H1 (cell line): Measurements from ENCODE around the gene NR1I3. TPM values are rescaled to one million over a fixed set of nuclear protein-coding genes. Genes with fewer than 3 reads are reported as not detected.

Source experiments
- CTCF ChIA-PET: fragments of 300-600 bp; sonication (Branson Sonifier 250); formaldehyde crosslinking; loops from one replicate; lab custom pipeline; 2021; ENCODE audit not compliant: partially characterized antibody; lab: Charles Lee
- POLR2A ChIA-PET: fragments of 300-600 bp; sonication (Branson Sonifier 250); formaldehyde crosslinking; loops from one replicate; lab custom pipeline; 2021; ENCODE audit warnings: inconsistent platforms; ENCODE audit not compliant: partially characterized antibody; lab: Charles Lee
- DNase-seq, 2 experiments: peaks; one replicate each; pipeline versions ENCODE4 v3.0.0 to v3.0.0-alpha.2; 2010 to 2022; ENCODE audit warnings: low spot score in 2 of 2, low read depth in 1 of 2, mixed read lengths in 1 of 2
- FAIRE-seq: peaks from 2 replicates; lab custom pipeline; 2011; peaks lifted over from hg19 to GRCh38; lab: Jason Lieb, UNC
- H2AFZ ChIP-seq: 2 replicates; pipeline ENCODE4 v1.8.1; 2012; ENCODE audit warnings: low read length, inconsistent platforms
- H2AK5ac ChIP-seq: 2 replicates; pipeline ENCODE4 v1.6.1; 2013; ENCODE audit warnings: low read depth, low read length
- H2BK120ac ChIP-seq: replicated peaks from 2 replicates; pipeline ENCODE3; 2013; ENCODE audit warnings: low read depth, low read length, inconsistent platforms
- H2BK12ac ChIP-seq: 2 replicates; pipeline ENCODE4 v1.6.1; 2013; ENCODE audit warnings: low read depth, low read length
- H2BK15ac ChIP-seq: 2 replicates; pipeline ENCODE4 v1.6.1; 2013; ENCODE audit warnings: low read length
- H2BK20ac ChIP-seq: 2 replicates; pipeline ENCODE4 v1.6.1; 2013; ENCODE audit warnings: low read length
- H2BK5ac ChIP-seq: 2 replicates; pipeline ENCODE4 v1.6.1; 2013; ENCODE audit warnings: low read depth, low read length
- H3K14ac ChIP-seq: 2 replicates; pipeline ENCODE4 v1.6.1; 2013; ENCODE audit warnings: inconsistent platforms; ENCODE audit not compliant: insufficient read length
- H3K18ac ChIP-seq: 2 replicates; pipeline ENCODE4 v1.6.1; 2013; ENCODE audit warnings: low read length; ENCODE audit errors: extremely low read depth
- H3K23ac ChIP-seq: 2 replicates; pipeline ENCODE4 v1.6.1; 2013; ENCODE audit warnings: inconsistent platforms; ENCODE audit not compliant: insufficient read length
- H3K23me2 ChIP-seq: 2 replicates; pipeline ENCODE4 v1.6.1; 2013; ENCODE audit warnings: low read depth, low read length
- H3K27ac ChIP-seq: 2 replicates; pipeline ENCODE4 v1.6.1; 2011; ENCODE audit warnings: low read depth, low read length, inconsistent platforms
- H3K27me3 ChIP-seq, 4 experiments: replicated peaks in 1 of 4; 1 replicate in 1 of 4; 2 replicates in 3 of 4; pipeline versions ENCODE4 v1.6.1 to v1.8.1; 2011 to 2013; ENCODE audit warnings: low read length in 3 of 4, mild to moderate bottlenecking in 3 of 4, inconsistent platforms in 2 of 4, mixed read lengths in 2 of 4, moderate library complexity in 1 of 4; ENCODE audit not compliant: control insufficient read depth in 3 of 4, insufficient read depth in 3 of 4; ENCODE audit errors: extremely low read depth in 1 of 4
- H3K36me3 ChIP-seq, 4 experiments: 2 replicates each; pipeline versions ENCODE4 v1.6.1 to v1.8.1; 2011 to 2013; ENCODE audit warnings: mild to moderate bottlenecking in 4 of 4, low read length in 3 of 4, moderate library complexity in 2 of 4, control low read depth in 1 of 4, inconsistent platforms in 1 of 4; ENCODE audit not compliant: insufficient read depth in 4 of 4, control insufficient read depth in 2 of 4
- H3K4ac ChIP-seq: replicated peaks from 2 replicates; pipeline ENCODE3; 2013; ENCODE audit warnings: low read length, low read depth, mixed read lengths, inconsistent platforms; ENCODE audit not compliant: insufficient read length
- H3K4me1 ChIP-seq, 4 experiments: replicated peaks in 1 of 4; 1 replicate in 1 of 4; 2 replicates in 3 of 4; pipeline versions ENCODE4 v1.6.1 to v1.8.1; 2011 to 2013; ENCODE audit warnings: low read length in 3 of 4, inconsistent platforms in 2 of 4, mixed read lengths in 1 of 4; ENCODE audit not compliant: insufficient read depth in 4 of 4, control insufficient read depth in 3 of 4
- H3K4me2 ChIP-seq, 2 experiments: 2 replicates each; pipeline versions ENCODE4 v1.6.1 to v1.8.1; 2011 to 2013; ENCODE audit warnings: low read depth in 2 of 2, low read length in 2 of 2, control low read depth in 1 of 2, inconsistent platforms in 1 of 2, mild to moderate bottlenecking in 1 of 2; ENCODE audit not compliant: insufficient read depth in 1 of 2
- H3K4me3 ChIP-seq, 4 experiments: fragments of 200-600, 300-600 bp in 1 of 4; sonication (generic), shearing (Covaris generic), sonication (Bioruptor Twin) in 1 of 4; 2 replicates each; pipeline versions ENCODE4 v1.5.1 to v1.8.1; 2011 to 2016; ENCODE audit warnings: low read length in 4 of 4, low read depth in 3 of 4, control low read depth in 2 of 4, inconsistent platforms in 2 of 4, mild to moderate bottlenecking in 2 of 4, mixed read lengths in 1 of 4, moderate library complexity in 1 of 4; ENCODE audit not compliant: insufficient read depth in 2 of 4; ENCODE audit errors: extremely low read depth in 1 of 4
- H3K56ac ChIP-seq: replicated peaks from 2 replicates; pipeline ENCODE3; 2013; ENCODE audit warnings: low read depth, mild to moderate bottlenecking, mixed read lengths, low read length, inconsistent platforms; ENCODE audit not compliant: insufficient read length
- H3K79me1 ChIP-seq: 2 replicates; pipeline ENCODE4 v1.6.1; 2013; ENCODE audit warnings: low read depth, low read length, control low read depth
- H3K79me2 ChIP-seq, 2 experiments: 2 replicates each; pipeline versions ENCODE4 v1.6.1 to v1.8.1; 2012 to 2013; ENCODE audit warnings: low read length in 2 of 2, mild to moderate bottlenecking in 2 of 2, inconsistent platforms in 1 of 2; ENCODE audit not compliant: insufficient read depth in 2 of 2, control insufficient read depth in 1 of 2
- H3K9ac ChIP-seq, 4 experiments: replicated peaks in 1 of 4; 1 replicate in 1 of 4; 2 replicates in 3 of 4; pipeline versions ENCODE4 v1.6.1 to v1.8.1; 2011 to 2013; ENCODE audit warnings: low read depth in 3 of 4, low read length in 3 of 4, control low read depth in 2 of 4, mild to moderate bottlenecking in 2 of 4, moderate library complexity in 2 of 4, inconsistent platforms in 1 of 4; ENCODE audit errors: extremely low read depth in 1 of 4
- H3K9me3 ChIP-seq, 2 experiments: 2 replicates each; pipeline versions ENCODE4 v1.6.1 to v1.8.1; 2012 to 2013; ENCODE audit warnings: mild to moderate bottlenecking in 2 of 2, moderate library complexity in 2 of 2, control low read depth in 1 of 2, inconsistent platforms in 1 of 2, low read depth in 1 of 2, low read length in 1 of 2, mixed read lengths in 1 of 2; ENCODE audit not compliant: insufficient read depth in 2 of 2
- H4K20me1 ChIP-seq, 2 experiments: replicated peaks in 1 of 2; 2 replicates each; pipeline versions ENCODE3 to v1.8.1; 2011 to 2013; ENCODE audit warnings: inconsistent platforms in 2 of 2, low read length in 2 of 2, mild to moderate bottlenecking in 1 of 2; ENCODE audit not compliant: insufficient read depth in 2 of 2, control insufficient read depth in 1 of 2
- H4K5ac ChIP-seq: 2 replicates; pipeline ENCODE4 v1.6.1; 2013; ENCODE audit warnings: low read length, low read depth, mixed read lengths, inconsistent platforms; ENCODE audit not compliant: insufficient read length
- H4K8ac ChIP-seq: 2 replicates; pipeline ENCODE4 v1.8.0; 2013; ENCODE audit warnings: mild to moderate bottlenecking, moderate library complexity, low read length, inconsistent platforms; ENCODE audit not compliant: insufficient read depth; ENCODE audit errors: extremely low read depth
- H4K91ac ChIP-seq: replicated peaks from 2 replicates; pipeline ENCODE3; 2013; ENCODE audit warnings: low read length, mixed read lengths, inconsistent platforms; ENCODE audit not compliant: insufficient read length
- BCL11A ChIP-seq, 2 experiments: IDR thresholded peaks; one replicate each; pipeline ENCODE4 v1.6.1; 2011; ENCODE audit warnings: low read depth in 2 of 2, low read length in 2 of 2, mild to moderate bottlenecking in 2 of 2
- CHD2 ChIP-seq: IDR thresholded peaks from 2 replicates; pipeline ENCODE4 v1.6.1; 2012; ENCODE audit warnings: low read length, improper control_type of control experiment
- CREB1 ChIP-seq: IDR thresholded peaks from 2 replicates; pipeline ENCODE4 v1.6.1; 2012; ENCODE audit warnings: inconsistent platforms
- HDAC6 ChIP-seq: IDR thresholded peaks from one replicate; pipeline ENCODE4 v1.7.1; 2012; ENCODE audit warnings: low read depth, mild to moderate bottlenecking, inconsistent platforms, low read length, moderate library complexity
- KDM4A ChIP-seq: IDR thresholded peaks from one replicate; pipeline ENCODE4 v1.7.1; 2012; ENCODE audit warnings: low read depth, mild to moderate bottlenecking, moderate library complexity, low read length, inconsistent platforms; ENCODE audit not compliant: severe bottlenecking
- MAFK ChIP-seq: IDR thresholded peaks from 2 replicates; pipeline ENCODE4 v1.6.1; 2012; ENCODE audit warnings: low read depth, mild to moderate bottlenecking, improper control_type of control experiment, low read length
- POLR2AphosphoS5 ChIP-seq: IDR thresholded peaks from 2 replicates; pipeline ENCODE4 v1.6.1; 2011; ENCODE audit warnings: low read depth, low read length
- SAP30 ChIP-seq: fragments of 300-600 bp; sonication (generic); IDR thresholded peaks from 2 replicates; pipeline ENCODE4 v1.7.1; 2012; ENCODE audit warnings: low read length, moderate library complexity, mild to moderate bottlenecking, inconsistent platforms; ENCODE audit not compliant: insufficient read depth, insufficient replicate concordance
- SIRT6 ChIP-seq: IDR thresholded peaks from one replicate; pipeline ENCODE4 v1.7.1; 2012; ENCODE audit warnings: low read length, inconsistent platforms
- SIX5 ChIP-seq: IDR thresholded peaks from 2 replicates; pipeline ENCODE4 v1.6.1; 2011; ENCODE audit warnings: mild to moderate bottlenecking, low read depth, low read length
- SRF ChIP-seq: IDR thresholded peaks from 2 replicates; pipeline ENCODE4 v1.6.1; 2011; ENCODE audit warnings: mild to moderate bottlenecking, low read depth, low read length, moderate library complexity
- WGBS, 2 experiments: shearing (Covaris generic) in 1 of 2; methylation state at CpG; one replicate each; pipeline versions ENCODE4 v1.1.6 to v1.1.7; 2013 to 2015; ENCODE audit warnings: low lambda C conversion rate in 2 of 2, mixed read lengths in 2 of 2, inconsistent platforms in 1 of 2, low coverage in 1 of 2, missing lambda C conversion rate in 1 of 2; ENCODE audit not compliant: insufficient replicate concordance in 2 of 2, insufficient coverage in 1 of 2, insufficient read length in 1 of 2; ENCODE audit errors: extremely low coverage in 1 of 2, missing lambda C conversion rate in 1 of 2; 5-methylcytosine and 5-hydroxymethylcytosine counted together
- polyA plus RNA-seq, 7 experiments: library from polyadenylated mRNA; depleted of rRNA in 3 of 7; stranded (reverse) in 5 of 7; unstranded in 2 of 7; fragments of >200 nt in 5 of 7; fragments of 200-250 nt in 2 of 7; gene quantifications; 1 replicate in 5 of 7; 2 replicates in 1 of 7; 4 replicates in 1 of 7; pipeline versions ENCODE4 v1.2.1 to v1.2.3, GENCODE V29; 2011 to 2013; ENCODE audit warnings: missing spikeins in 2 of 7, mixed read lengths in 2 of 7
- total RNA-seq: library from RNA; stranded (reverse); fragmentation: NEBNext Ultra II Directional; extraction: Animal tissue kit (Norgen Biotek cat#: 25700); gene quantifications from 2 replicates; pipeline ENCODE4 v1.2.1, GENCODE V29; 2021

NR1I3 gene
- total and polyA plus RNA-seq, 2 of the 8 experiments (the other 6 are each of a cell fraction or from before 2014, with no cell fraction given), result not detected

- POLR2A ChIA-PET, result interaction anchor here (0.7 to 1.2 kb wide), 2 partner anchors 13 to 16 kb away, joined by 4 read pairs; partner anchors contain the start of genes ADAMTS4 and NDUFS2
- no peak overlapping the region for H4K5ac ChIP-seq
- H3K79me1 ChIP-seq, result no peaks in the 10 kb centered on the region
- H4K20me1 ChIP-seq, result no peaks in the 10 kb centered on the region
- H3K36me3 ChIP-seq, result 0 out of 8 replicates have a peak, but pooled peaks cover 0 to 2% (median 0%) of the 10 kb centered on the region in 4 experiments
- H3K56ac ChIP-seq, result no peak overlapping the region
- no peak overlapping the region for H3K4me2 ChIP-seq
- no peak overlapping the region for H2BK120ac ChIP-seq
- H3K79me2 ChIP-seq, result no peaks in the 10 kb centered on the region
- no peaks in the 10 kb centered on the region for H3K9me3 ChIP-seq
- no peak overlapping the region for H2BK5ac ChIP-seq
- H3K27me3 ChIP-seq, result no peaks in the 10 kb centered on the region
- H2BK20ac ChIP-seq, result no peak overlapping the region
- no peak for FAIRE-seq
- DNase-seq, result no peak
- H3K4me3 ChIP-seq, result no peak overlapping the region
- no peak overlapping the region for H3K23ac ChIP-seq
- no peak overlapping the region for H4K91ac ChIP-seq
- H3K4ac ChIP-seq, result no peak overlapping the region
- H2BK12ac ChIP-seq, result no peak overlapping the region
- H3K4me1 ChIP-seq, result no peaks in the 10 kb centered on the region
- no peak overlapping the region for H2BK15ac ChIP-seq
- CTCF ChIA-PET, result interaction anchor here (0.7 to 1.4 kb wide), 3 partner anchors 15 to 107 kb away, joined by 3 to 4 read pairs (median 4); no protein-coding TSS in a partner anchor
- no peak overlapping the region for H3K27ac ChIP-seq
- H4K8ac ChIP-seq, result no peak overlapping the region
- no peak overlapping the region for H2AFZ ChIP-seq
- H3K23me2 ChIP-seq, result no peaks in the 10 kb centered on the region; the same call in 1 of the 2 replicates
- H3K14ac ChIP-seq, result no peak overlapping the region
- H3K18ac ChIP-seq, result no peak overlapping the region
- TF ChIP-seq SAP30 (no peak), CHD2 (no peak), POLR2AphosphoS5 (no peak), SRF (no peak), MAFK (no peak), CREB1 (no peak), SIX5 (no peak), HDAC6 (no peak), SIRT6 (no peak), BCL11A (IDR thresholded peaks at IDR 0.05; ENCODE audit: low read depth in 2 of 2, low read length in 2 of 2) (no peak), KDM4A (no peak)
- H2AK5ac ChIP-seq, result no peak overlapping the region
- H3K9ac ChIP-seq, result no peak overlapping the region
- WGBS, 2 experiments, result 86% methylated on average over 2 of the region's 2 CpGs; no CpG with 5 or more reads in 1 of the 2 experiments
Measured at GRCh38 chr1:161185732-161186311, 52.2 kb downstream of the NR1I3 start.
